K562 (cell line): ENCODE measurements around the gene KDM2B. TPM values are rescaled to one million over a fixed set of nuclear protein-coding genes. Genes with fewer than 3 reads are reported as not detected.

Experiments used
- ATAC-seq: fragments of 200-7000 bp; cut with Tn5 transposase; 3 replicates; pipeline ENCODE4 v1.9.1; 2020; ENCODE audit warnings: moderate library complexity
- BruUV-seq: library from RNA; stranded (reverse); fragments of 400-500 nt; replicated peaks from 2 replicates; lab custom pipeline; 2021; lab: Mats Ljungman, UMichigan
- CTCF ChIA-PET: fragments of 300-600 bp; formaldehyde crosslinking; extraction: SDS; loops from one replicate; lab custom pipeline; 2021; ENCODE audit warnings: low intra/inter-chr PET ratio; lab: Yijun Ruan, JAX
- POLR2A ChIA-PET: fragments of 300-600, 350-650 bp; sonication (Branson Sonifier 250); formaldehyde crosslinking; extraction: SDS; loops from one replicate; lab custom pipeline; 2021; ENCODE audit warnings: antibody characterized with exemption, inconsistent platforms; lab: Yijun Ruan, JAX
- DNase-seq, 4 experiments: peaks; one replicate each; pipeline versions ENCODE4 v3.0.0 to v3.0.0-alpha.2; 2011 to 2018; ENCODE audit warnings: low spot score in 3 of 4, mixed read lengths in 3 of 4; ENCODE audit errors: extremely low read depth in 1 of 4
- FAIRE-seq: peaks from 2 replicates; lab custom pipeline; 2011; peaks lifted over from hg19 to GRCh38; lab: Jason Lieb, UNC
- H2AFZ ChIP-seq: 2 replicates; pipeline ENCODE4 v1.6.0; 2011; ENCODE audit warnings: low read depth, low read length, control low read depth, inconsistent platforms
- H3K27ac ChIP-seq: fragments of 200-600 bp; 3 replicates; pipeline ENCODE4 v1.8.0; 2011; ENCODE audit warnings: low read depth, mild to moderate bottlenecking, control low read depth, inconsistent platforms, low read length, moderate library complexity, mixed read lengths; ENCODE audit errors: extremely low read depth
- H3K27me3 ChIP-seq, 2 experiments: fragments of 300-600 bp in 1 of 2; 2 replicates in 1 of 2; 3 replicates in 1 of 2; pipeline versions ENCODE4 v1.6.0 to v1.8.0; 2011; ENCODE audit warnings: inconsistent platforms in 2 of 2, low read length in 2 of 2, mild to moderate bottlenecking in 1 of 2, mixed read lengths in 1 of 2, moderate library complexity in 1 of 2; ENCODE audit not compliant: control insufficient read depth in 2 of 2, insufficient read depth in 2 of 2
- H3K36me3 ChIP-seq: fragments of 300-600 bp; 3 replicates; pipeline ENCODE4 v1.8.0; 2011; ENCODE audit warnings: mild to moderate bottlenecking, low read length, inconsistent platforms; ENCODE audit not compliant: control insufficient read depth, insufficient read depth
- H3K4me1 ChIP-seq, 2 experiments: fragments of 200-600 bp in 1 of 2; replicated peaks in 1 of 2; 2 replicates in 1 of 2; 3 replicates in 1 of 2; pipeline versions ENCODE4 v1.5.1 to v1.8.0; 2011; ENCODE audit warnings: inconsistent platforms in 2 of 2, low read length in 2 of 2, mild to moderate bottlenecking in 1 of 2, mixed read lengths in 1 of 2, moderate library complexity in 1 of 2; ENCODE audit not compliant: control insufficient read depth in 2 of 2, insufficient read depth in 2 of 2
- H3K4me2 ChIP-seq: 2 replicates; pipeline ENCODE4 v1.6.1; 2011; ENCODE audit warnings: low read length, control low read depth, inconsistent platforms, mixed read lengths; ENCODE audit not compliant: insufficient read depth
- H3K4me3 ChIP-seq: fragments of 200-600 bp; sonication (generic), shearing (Covaris generic); 2 replicates; pipeline ENCODE4 v1.5.1; 2016; ENCODE audit warnings: control low read depth, inconsistent platforms
- H3K79me2 ChIP-seq: fragments of 200-600 bp; 3 replicates; pipeline ENCODE4 v1.8.0; 2011; ENCODE audit warnings: low read length, inconsistent platforms; ENCODE audit not compliant: control insufficient read depth, insufficient read depth
- H3K9ac ChIP-seq, 2 experiments: 2 replicates each; pipeline versions ENCODE4 v1.6.0 to v1.6.1; 2011; ENCODE audit warnings: low read depth in 2 of 2, low read length in 2 of 2, control low read depth in 1 of 2, inconsistent platforms in 1 of 2, mild to moderate bottlenecking in 1 of 2, mixed read lengths in 1 of 2; ENCODE audit not compliant: insufficient read depth in 1 of 2
- H3K9me1 ChIP-seq: one replicate; pipeline ENCODE4 v1.6.0; 2011; ENCODE audit warnings: inconsistent platforms, mild to moderate bottlenecking, low read length, moderate library complexity; ENCODE audit not compliant: control insufficient read depth, insufficient read depth
- H3K9me3 ChIP-seq: replicated peaks from 2 replicates; pipeline ENCODE4 v1.5.1; 2011; ENCODE audit warnings: low read depth, low read length, inconsistent platforms; ENCODE audit not compliant: control insufficient read depth, insufficient read depth
- H4K20me1 ChIP-seq: replicated peaks from 2 replicates; pipeline ENCODE4 v1.6.1; 2011; ENCODE audit warnings: low read length, inconsistent platforms, mixed read lengths; ENCODE audit not compliant: control insufficient read depth, insufficient read depth
- BDP1 ChIP-seq: IDR thresholded peaks from 3 replicates; pipeline ENCODE4 v1.6.1; 2011; ENCODE audit not compliant: insufficient read length, insufficient read depth
- HEY1 ChIP-seq: fragments of 250-450 bp; sonication (Bioruptor Pico); IDR thresholded peaks from 2 replicates; pipeline ENCODE4 v1.5.0; 2020; ENCODE audit warnings: mild to moderate bottlenecking, moderate library complexity, borderline replicate concordance
- KAT7 ChIP-seq: sonication (generic); formaldehyde crosslinking; IDR thresholded peaks from 2 replicates; pipeline ENCODE4 v1.8.0; 2022; ENCODE audit warnings: missing genetic modification reagents, mild to moderate bottlenecking, borderline replicate concordance
- POLR2A ChIP-seq: fragments of 450-650 bp; conservative IDR thresholded peaks from 2 replicates; pipeline ENCODE4 v1.6.1; 2016
- PTTG1 ChIP-seq: fragments of 450-650 bp; IDR thresholded peaks from 2 replicates; pipeline ENCODE4 v1.6.1; 2016; ENCODE audit warnings: low read depth, mild to moderate bottlenecking, missing genetic modification characterization, missing compliant biosample characterization
- TAL1 ChIP-seq: fragments of 450-650 bp; IDR thresholded peaks from 2 replicates; pipeline ENCODE4 v1.6.1; 2016; ENCODE audit warnings: mild to moderate bottlenecking
- ZNF316 ChIP-seq: fragments of 450-650 bp; IDR thresholded peaks from 2 replicates; pipeline ENCODE4 v1.6.1; 2016
- ZNF699 ChIP-seq: fragments of 250-450 bp; sonication (Bioruptor Pico); IDR thresholded peaks from 2 replicates; pipeline ENCODE4 v1.8.0; 2021; ENCODE audit warnings: mild to moderate bottlenecking, moderate library complexity; ENCODE audit not compliant: insufficient replicate concordance
- WGBS: fragments of 100-300 bp; shearing (Covaris generic); methylation state at CpG from one replicate; pipeline ENCODE4 v1.1.6; 2016; ENCODE audit warnings: low coverage, mixed read lengths; ENCODE audit not compliant: insufficient coverage; ENCODE audit errors: missing lambda C conversion rate; 5-methylcytosine and 5-hydroxymethylcytosine counted together
- in situ Hi-C: fragments of 300-500 bp; cut with MboI; formaldehyde crosslinking; loops from 4 replicates; pipeline ENCODE4 v1.15.0; 2018; ENCODE audit warnings: inconsistent platforms, mixed read lengths
- intact Hi-C: fragments of 100-400 bp; cut with micrococcal nuclease; formaldehyde crosslinking; loops from 2 replicates; pipeline ENCODE4 v1.14.2; 2022
- polyA plus RNA-seq, 8 experiments: library from polyadenylated mRNA; depleted of rRNA in 4 of 8; stranded (reverse) in 5 of 8; unstranded in 3 of 8; fragments of >200 nt; fragmentation: Nextera tagmentation in 2 of 8; fragmentation: Illumina TruSeq in 1 of 8; extraction: Ambion mirVana in 2 of 8; extraction: Trizol in 1 of 8; gene quantifications; 2 replicates each; pipeline versions ENCODE4 v1.2.1 to v1.2.3, GENCODE V29; 2011 to 2014; ENCODE audit warnings: inconsistent platforms in 1 of 8, missing spikeins in 1 of 8
- total RNA-seq, 7 experiments: library from RNA; depleted of rRNA in 6 of 7; stranded (reverse); fragments of >200 nt in 6 of 7; fragmentation: Illumina TruSeq in 2 of 7; extraction: Trizol in 2 of 7; gene quantifications; 2 replicates each; pipeline versions ENCODE4 v1.2.1 to v1.2.3, GENCODE V29; 2011 to 2021; ENCODE audit warnings: low replicate concordance in 1 of 7
- TF ChIP-seq, protein P1 (sequence below): sonication (generic); formaldehyde crosslinking; IDR thresholded peaks from 2 replicates; pipeline ENCODE4 v1.8.0; 2022; ENCODE audit warnings: mild to moderate bottlenecking, missing genetic modification reagents
- TF ChIP-seq, protein P2 (sequence below): fragments of 450-650 bp; conservative IDR thresholded peaks from 2 replicates; pipeline ENCODE4 v1.6.1; 2016; ENCODE audit warnings: missing genetic modification characterization, low read depth, mild to moderate bottlenecking, control low read depth, missing compliant biosample characterization
- TF ChIP-seq, protein P3 (sequence below): fragments of 450-650 bp; IDR thresholded peaks from 2 replicates; pipeline ENCODE4 v1.6.1; 2016; ENCODE audit warnings: low read depth
- TF ChIP-seq, protein P4 (sequence below): fragments of 250-450 bp; sonication (Bioruptor Pico); IDR thresholded peaks from 2 replicates; pipeline ENCODE4 v1.9.0; 2021; ENCODE audit warnings: mild to moderate bottlenecking

Gene KDM2B
- total and polyA plus RNA-seq, 9 of the 15 experiments (the other 6 are each of a cell fraction or from before 2014, with no cell fraction given): 7.4 to 50.5 (median 22.5) TPM

DNA sequence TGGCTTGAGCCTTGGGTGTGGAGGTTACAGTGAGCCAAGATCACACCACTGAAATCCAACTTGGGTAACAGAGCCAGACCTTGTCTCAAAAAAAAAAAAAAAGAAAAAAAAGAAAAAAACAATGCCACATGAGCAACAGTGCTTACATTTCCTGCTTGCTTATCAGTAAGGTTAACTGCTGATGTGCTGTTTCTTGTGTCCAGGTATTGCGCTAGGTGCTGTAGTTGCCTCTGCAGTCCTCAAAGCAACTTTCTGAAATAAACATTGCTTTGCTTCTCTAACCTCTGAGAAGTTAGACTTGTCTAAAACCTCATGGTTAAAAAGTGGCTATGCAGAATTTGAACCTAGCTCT lies 156.2 kb downstream of the KDM2B start:
- ChIA-PET CTCF (interaction anchor here (0.6 to 1.3 kb wide), 3 partner anchors 20 to 90 kb away, joined by 4 to 5 read pairs (median 4); no protein-coding TSS in a partner anchor), POLR2A (interaction anchor here (0.5 to 1.8 kb wide), 8 partner anchors 8 to 386 kb away, joined by 3 to 5 read pairs (median 4); partner anchors contain the start of gene RNF34)
- intact Hi-C loops: no loop called here
- DNase-seq (no peak), ATAC-seq (no peak), FAIRE-seq (peak; percentile 51)
- no peaks in the 10 kb centered on the region for H3K9me1 ChIP-seq
- in situ Hi-C loops: no loop called here
- H3K4me2 ChIP-seq: no peak overlapping the region; the same call in 1 of the 2 replicates
- 88% methylated on average over 1 of the region's 1 CpG for WGBS
- H2AFZ ChIP-seq: no peak overlapping the region
- H3K9me3 ChIP-seq: no peaks in the 10 kb centered on the region
- BruUV-seq: no TSS peak
- H4K20me1 ChIP-seq: no peaks in the 10 kb centered on the region
- H3K9ac ChIP-seq: no peak overlapping the region
- peaks cover 94% of the 10 kb centered on the region for H3K36me3 ChIP-seq
- no peaks in the 10 kb centered on the region for H3K79me2 ChIP-seq
- H3K27ac ChIP-seq: peak overlapping the region; percentile 56; the same call in 2 of the 3 replicates
- no peaks in the 10 kb centered on the region for H3K27me3 ChIP-seq
- peaks cover 8 to 10% of the 10 kb centered on the region in 2 experiments; a peak in 4 of 5 replicates for H3K4me1 ChIP-seq
- H3K4me3 ChIP-seq: no peak overlapping the region
- TF ChIP-seq TAL1 (no peak), POLR2A (peak; percentile 24; the same call in 1 of the 2 replicates), ZNF699 (CRISPR knock-in tag) (no peak), KAT7 (CRISPR knock-in tag) (0 out of 2 replicates have a peak, but pooled peaks have one; percentile 54), ZNF316 (peak; percentile 34; the same call in 1 of the 2 replicates), PTTG1 (tag) (no peak), BDP1 (no peak), HEY1 (no peak)
- TF ChIP-seq, protein P1, sequence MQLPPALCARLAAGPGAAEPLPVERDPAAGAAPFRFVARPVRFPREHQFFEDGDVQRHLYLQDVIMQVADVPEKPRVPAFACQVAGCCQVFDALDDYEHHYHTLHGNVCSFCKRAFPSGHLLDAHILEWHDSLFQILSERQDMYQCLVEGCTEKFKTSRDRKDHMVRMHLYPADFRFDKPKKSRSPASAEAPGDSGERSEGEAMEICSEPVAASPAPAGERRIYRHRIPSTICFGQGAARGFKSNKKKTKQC (CRISPR knock-in tag): no peak
- TF ChIP-seq, protein P2, sequence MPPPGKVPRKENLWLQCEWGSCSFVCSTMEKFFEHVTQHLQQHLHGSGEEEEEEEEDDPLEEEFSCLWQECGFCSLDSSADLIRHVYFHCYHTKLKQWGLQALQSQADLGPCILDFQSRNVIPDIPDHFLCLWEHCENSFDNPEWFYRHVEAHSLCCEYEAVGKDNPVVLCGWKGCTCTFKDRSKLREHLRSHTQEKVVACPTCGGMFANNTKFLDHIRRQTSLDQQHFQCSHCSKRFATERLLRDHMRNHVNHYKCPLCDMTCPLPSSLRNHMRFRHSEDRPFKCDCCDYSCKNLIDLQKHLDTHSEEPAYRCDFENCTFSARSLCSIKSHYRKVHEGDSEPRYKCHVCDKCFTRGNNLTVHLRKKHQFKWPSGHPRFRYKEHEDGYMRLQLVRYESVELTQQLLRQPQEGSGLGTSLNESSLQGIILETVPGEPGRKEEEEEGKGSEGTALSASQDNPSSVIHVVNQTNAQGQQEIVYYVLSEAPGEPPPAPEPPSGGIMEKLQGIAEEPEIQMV: no peak
- TF ChIP-seq, protein P3, sequence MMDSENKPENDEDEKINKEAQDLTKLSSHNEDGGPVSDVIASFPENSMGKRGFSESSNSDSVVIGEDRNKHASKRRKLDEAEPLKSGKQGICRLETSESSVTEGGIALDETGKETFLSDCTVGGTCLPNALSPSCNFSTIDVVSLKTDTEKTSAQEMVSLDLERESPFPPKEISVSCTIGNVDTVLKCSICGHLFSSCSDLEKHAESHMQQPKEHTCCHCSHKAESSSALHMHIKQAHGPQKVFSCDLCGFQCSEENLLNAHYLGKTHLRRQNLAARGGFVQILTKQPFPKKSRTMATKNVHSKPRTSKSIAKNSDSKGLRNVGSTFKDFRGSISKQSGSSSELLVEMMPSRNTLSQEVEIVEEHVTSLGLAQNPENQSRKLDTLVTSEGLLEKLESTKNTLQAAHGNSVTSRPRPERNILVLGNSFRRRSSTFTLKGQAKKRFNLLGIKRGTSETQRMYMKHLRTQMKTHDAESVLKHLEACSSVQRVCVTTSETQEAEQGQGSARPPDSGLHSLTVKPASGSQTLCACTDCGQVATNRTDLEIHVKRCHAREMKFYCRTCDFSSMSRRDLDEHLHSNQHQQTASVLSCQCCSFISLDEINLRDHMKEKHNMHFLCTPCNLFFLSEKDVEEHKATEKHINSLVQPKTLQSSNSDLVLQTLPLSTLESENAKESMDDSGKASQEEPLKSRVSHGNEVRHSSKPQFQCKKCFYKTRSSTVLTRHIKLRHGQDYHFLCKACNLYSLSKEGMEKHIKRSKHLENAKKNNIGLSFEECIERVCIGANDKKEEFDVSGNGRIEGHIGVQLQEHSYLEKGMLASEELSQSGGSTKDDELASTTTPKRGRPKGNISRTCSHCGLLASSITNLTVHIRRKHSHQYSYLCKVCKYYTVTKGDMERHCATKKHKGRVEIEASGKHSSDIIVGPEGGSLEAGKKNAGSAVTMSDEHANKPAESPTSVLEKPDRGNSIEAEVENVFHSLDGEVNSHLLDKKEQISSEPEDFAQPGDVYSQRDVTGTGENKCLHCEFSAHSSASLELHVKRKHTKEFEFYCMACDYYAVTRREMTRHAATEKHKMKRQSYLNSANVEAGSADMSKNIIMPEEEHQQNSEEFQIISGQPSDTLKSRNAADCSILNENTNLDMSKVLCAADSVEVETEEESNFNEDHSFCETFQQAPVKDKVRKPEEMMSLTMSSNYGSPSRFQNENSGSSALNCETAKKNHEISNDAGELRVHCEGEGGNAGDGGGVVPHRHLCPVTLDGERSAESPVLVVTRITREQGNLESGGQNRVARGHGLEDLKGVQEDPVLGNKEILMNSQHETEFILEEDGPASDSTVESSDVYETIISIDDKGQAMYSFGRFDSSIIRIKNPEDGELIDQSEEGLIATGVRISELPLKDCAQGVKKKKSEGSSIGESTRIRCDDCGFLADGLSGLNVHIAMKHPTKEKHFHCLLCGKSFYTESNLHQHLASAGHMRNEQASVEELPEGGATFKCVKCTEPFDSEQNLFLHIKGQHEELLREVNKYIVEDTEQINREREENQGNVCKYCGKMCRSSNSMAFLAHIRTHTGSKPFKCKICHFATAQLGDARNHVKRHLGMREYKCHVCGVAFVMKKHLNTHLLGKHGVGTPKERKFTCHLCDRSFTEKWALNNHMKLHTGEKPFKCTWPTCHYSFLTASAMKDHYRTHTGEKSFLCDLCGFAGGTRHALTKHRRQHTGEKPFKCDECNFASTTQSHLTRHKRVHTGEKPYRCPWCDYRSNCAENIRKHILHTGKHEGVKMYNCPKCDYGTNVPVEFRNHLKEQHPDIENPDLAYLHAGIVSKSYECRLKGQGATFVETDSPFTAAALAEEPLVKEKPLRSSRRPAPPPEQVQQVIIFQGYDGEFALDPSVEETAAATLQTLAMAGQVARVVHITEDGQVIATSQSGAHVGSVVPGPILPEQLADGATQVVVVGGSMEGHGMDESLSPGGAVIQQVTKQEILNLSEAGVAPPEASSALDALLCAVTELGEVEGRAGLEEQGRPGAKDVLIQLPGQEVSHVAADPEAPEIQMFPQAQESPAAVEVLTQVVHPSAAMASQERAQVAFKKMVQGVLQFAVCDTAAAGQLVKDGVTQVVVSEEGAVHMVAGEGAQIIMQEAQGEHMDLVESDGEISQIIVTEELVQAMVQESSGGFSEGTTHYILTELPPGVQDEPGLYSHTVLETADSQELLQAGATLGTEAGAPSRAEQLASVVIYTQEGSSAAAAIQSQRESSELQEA: no peak
- TF ChIP-seq, protein P4, sequence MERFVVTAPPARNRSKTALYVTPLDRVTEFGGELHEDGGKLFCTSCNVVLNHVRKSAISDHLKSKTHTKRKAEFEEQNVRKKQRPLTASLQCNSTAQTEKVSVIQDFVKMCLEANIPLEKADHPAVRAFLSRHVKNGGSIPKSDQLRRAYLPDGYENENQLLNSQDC (CRISPR knock-in tag): no peak
